GM12878 (cell line): ENCODE measurements around the gene OSCP1. TPM values are rescaled to one million over a fixed set of nuclear protein-coding genes. Genes with fewer than 3 reads are reported as not detected.

ENCODE experiments used
- ATAC-seq: fragments of 200-7000 bp; cut with Tn5 transposase; 3 replicates; pipeline ENCODE4 v1.9.1; 2020; ENCODE audit warnings: mild to moderate bottlenecking, moderate library complexity
- BruUV-seq: library from RNA; stranded (reverse); fragments of 400-500 nt; replicated peaks from 2 replicates; lab custom pipeline; 2021; lab: Mats Ljungman, UMichigan
- CTCF ChIA-PET: fragments of 300-600 bp; sonication (Branson Sonifier 250); formaldehyde crosslinking; extraction: SDS; loops from one replicate; lab custom pipeline; 2021; ENCODE audit warnings: inconsistent platforms; lab: Yijun Ruan, JAX
- POLR2A ChIA-PET: fragments of 350-600 bp; formaldehyde crosslinking; extraction: SDS; loops from one replicate; lab custom pipeline; 2021; ENCODE audit warnings: inconsistent platforms; lab: Charles Lee
- RAD21 ChIA-PET: fragments of 300-600 bp; sonication (Branson Sonifier 250); formaldehyde crosslinking; loops from one replicate; lab custom pipeline; 2023; ENCODE audit warnings: antibody characterized with exemption; ENCODE audit not compliant: unreplicated experiment; lab: Charles Lee
- SMC1A ChIA-PET: fragments of 300-600 bp; sonication (Branson Sonifier 250); formaldehyde crosslinking; loops from one replicate; lab custom pipeline; 2023; ENCODE audit not compliant: unreplicated experiment, uncharacterized antibody; lab: Charles Lee
- DNase-seq: peaks from one replicate; pipeline ENCODE4 v3.0.0-alpha.2; 2011; ENCODE audit warnings: low read depth, low spot score
- FAIRE-seq: peaks from 3 replicates; lab custom pipeline; 2011; peaks lifted over from hg19 to GRCh38; lab: Jason Lieb, UNC
- H2AFZ ChIP-seq: 2 replicates; pipeline ENCODE4 v1.6.0; 2011; ENCODE audit warnings: low read depth, low read length, control low read depth; ENCODE audit not compliant: control insufficient read depth
- H3K27ac ChIP-seq: 2 replicates; pipeline ENCODE4 v1.5.1; 2011; ENCODE audit warnings: control low read depth; ENCODE audit not compliant: control insufficient read depth, insufficient read depth
- H3K27me3 ChIP-seq, 2 experiments: replicated peaks in 1 of 2; 2 replicates each; pipeline versions ENCODE4 v1.6.0 to v1.6.1; 2011; ENCODE audit warnings: low read length in 1 of 2; ENCODE audit not compliant: control insufficient read depth in 2 of 2, insufficient read depth in 2 of 2
- H3K36me3 ChIP-seq, 2 experiments: 2 replicates each; pipeline ENCODE4 v1.5.1; 2011; ENCODE audit warnings: low read length in 1 of 2; ENCODE audit not compliant: control insufficient read depth in 2 of 2, insufficient read depth in 2 of 2
- H3K4me1 ChIP-seq: 2 replicates; pipeline ENCODE4 v1.6.1; 2011; ENCODE audit warnings: mild to moderate bottlenecking, low read length, moderate library complexity, mixed read lengths; ENCODE audit not compliant: control insufficient read depth, insufficient read depth
- H3K4me2 ChIP-seq: 2 replicates; pipeline ENCODE4 v1.6.0; 2011; ENCODE audit warnings: control low read depth; ENCODE audit not compliant: control insufficient read depth, insufficient read depth
- H3K4me3 ChIP-seq: fragments of 200-600 bp; sonication (generic); 2 replicates; pipeline ENCODE4 v1.5.1; 2016
- H3K79me2 ChIP-seq: 2 replicates; pipeline ENCODE4 v1.6.0; 2011; ENCODE audit warnings: low read length; ENCODE audit not compliant: control insufficient read depth, insufficient read depth
- H3K9ac ChIP-seq: 2 replicates; pipeline ENCODE4 v1.8.0; 2011; ENCODE audit warnings: low read length, control low read depth, mixed read lengths; ENCODE audit not compliant: control insufficient read depth, insufficient read depth
- H3K9me3 ChIP-seq: replicated peaks from 3 replicates; pipeline ENCODE4 v1.5.1; 2011; ENCODE audit warnings: mild to moderate bottlenecking, low read length; ENCODE audit not compliant: control insufficient read depth, insufficient read depth
- H4K20me1 ChIP-seq: 2 replicates; pipeline ENCODE4 v1.6.0; 2011; ENCODE audit not compliant: control insufficient read depth, insufficient read depth
- BCL3 ChIP-seq: IDR thresholded peaks from 2 replicates; pipeline ENCODE4 v1.6.1; 2011; ENCODE audit warnings: borderline replicate concordance, low read depth, mild to moderate bottlenecking, moderate library complexity, low read length; ENCODE audit not compliant: insufficient read depth, poor library complexity, severe bottlenecking
- CTCF ChIP-seq, 3 experiments: IDR thresholded peaks in 2 of 3; conservative IDR thresholded peaks in 1 of 3; 2 replicates each; pipeline ENCODE4 v1.5.1; 2011; ENCODE audit warnings: low read depth in 3 of 3, low read length in 3 of 3, mild to moderate bottlenecking in 3 of 3, control low read depth in 2 of 3, moderate library complexity in 2 of 3, inconsistent platforms in 1 of 3, mixed read lengths in 1 of 3; ENCODE audit not compliant: control insufficient read depth in 2 of 3, insufficient read depth in 1 of 3; ENCODE audit errors: extremely low read depth in 1 of 3
- EED ChIP-seq: sonication (generic); IDR thresholded peaks from 2 replicates; pipeline ENCODE4 v1.6.1; 2016; ENCODE audit warnings: antibody characterized with exemption, low read depth
- ETV6 ChIP-seq, 2 experiments: fragments of 450-650 bp in 1 of 2; IDR thresholded peaks in 1 of 2; conservative IDR thresholded peaks in 1 of 2; 2 replicates each; pipeline ENCODE4 v1.6.1; 2014; ENCODE audit warnings: antibody characterized with exemption in 1 of 2, borderline replicate concordance in 1 of 2, low read depth in 1 of 2, mild to moderate bottlenecking in 1 of 2, moderate library complexity in 1 of 2
- FOS ChIP-seq: IDR thresholded peaks from 3 replicates; pipeline ENCODE4 v1.6.1; 2011; ENCODE audit warnings: borderline replicate concordance; ENCODE audit not compliant: insufficient read length; ENCODE audit errors: extremely low read depth
- HCFC1 ChIP-seq: fragments of 150-350 bp; IDR thresholded peaks from 2 replicates; pipeline ENCODE4 v1.6.1; 2014; ENCODE audit warnings: low read length
- LARP7 ChIP-seq: fragments of 450-650 bp; IDR thresholded peaks from 2 replicates; pipeline ENCODE4 v1.6.1; 2017; ENCODE audit warnings: mild to moderate bottlenecking
- MEF2A ChIP-seq: IDR thresholded peaks from 2 replicates; pipeline ENCODE4 v1.6.1; 2011; ENCODE audit warnings: low read depth, mild to moderate bottlenecking, low read length, moderate library complexity; ENCODE audit not compliant: insufficient read depth
- MXI1 ChIP-seq: fragments of 150-350 bp; IDR thresholded peaks from 2 replicates; pipeline ENCODE4 v1.6.1; 2011; ENCODE audit warnings: low read depth, mild to moderate bottlenecking, inconsistent platforms, low read length, improper control_type of control experiment
- NRF1 ChIP-seq: conservative IDR thresholded peaks from 2 replicates; pipeline ENCODE4 v1.6.1; 2011; ENCODE audit warnings: mild to moderate bottlenecking, low read depth, low read length, improper control_type of control experiment
- PML ChIP-seq: IDR thresholded peaks from 2 replicates; pipeline ENCODE4 v1.6.1; 2012; ENCODE audit warnings: low read length, inconsistent platforms
- SMC3 ChIP-seq: IDR thresholded peaks from 2 replicates; pipeline ENCODE4 v1.6.1; 2011; ENCODE audit warnings: low read length, improper control_type of control experiment, borderline replicate concordance
- ZNF207 ChIP-seq: fragments of 450-650 bp; IDR thresholded peaks from 2 replicates; pipeline ENCODE4 v1.6.1; 2014; ENCODE audit warnings: antibody characterized with exemption, mild to moderate bottlenecking, borderline replicate concordance
- WGBS: methylation state at CpG from one replicate; pipeline ENCODE4 v1.1.6; 2016; ENCODE audit warnings: low lambda C conversion rate; ENCODE audit not compliant: insufficient replicate concordance, insufficient coverage; ENCODE audit errors: missing lambda C conversion rate; 5-methylcytosine and 5-hydroxymethylcytosine counted together
- in situ Hi-C: fragments of 300-500 bp; cut with MboI; formaldehyde crosslinking; loops from 9 replicates; pipeline ENCODE4 v1.14.3; 2018; ENCODE audit warnings: mixed read lengths
- intact Hi-C: fragments of 100-400 bp; cut with micrococcal nuclease; formaldehyde crosslinking; loops from one replicate; pipeline ENCODE4 v1.14.2; 2022; ENCODE audit not compliant: unreplicated experiment
- polyA plus RNA-seq, 11 experiments: library from polyadenylated mRNA; depleted of rRNA in 4 of 11; unstranded in 6 of 11; stranded (reverse) in 5 of 11; fragments of >200 nt; fragmentation: Nextera tagmentation in 4 of 11; fragmentation: Illumina TruSeq in 1 of 11; extraction: Ambion mirVana in 4 of 11; extraction: Trizol in 1 of 11; gene quantifications; 1 replicate in 1 of 11; 2 replicates in 10 of 11; pipeline versions ENCODE4 v1.2.1 to v1.2.3, GENCODE V29; 2011 to 2016; ENCODE audit warnings: inconsistent platforms in 2 of 11, missing spikeins in 2 of 11, low read depth in 1 of 11
- total RNA-seq, 4 experiments: library from RNA; depleted of rRNA in 3 of 4; stranded (reverse); fragments of >200 nt in 3 of 4; fragmentation: Illumina TruSeq in 1 of 4; extraction: Trizol in 1 of 4; gene quantifications; 2 replicates each; pipeline versions ENCODE4 v1.2.1 to v1.2.3, GENCODE V29; 2013 to 2021

OSCP1 gene
- total and polyA plus RNA-seq, 10 of the 15 experiments (the other 5 are each of a cell fraction or from before 2014, with no cell fraction given) = 1.8 to 5.9 (median 3.0) TPM

- no peaks in the 10 kb centered on the region for H3K9me3 ChIP-seq
- no peak overlapping the region for H3K27ac ChIP-seq
- no peaks in the 10 kb centered on the region for H3K27me3 ChIP-seq
- H4K20me1 ChIP-seq = no peaks in the 10 kb centered on the region
- no peak for DNase-seq
- H3K9ac ChIP-seq = no peak overlapping the region
- WGBS = 88% methylated on average over 1 of the region's 1 CpG
- SMC1A ChIA-PET = no interaction called here
- POLR2A ChIA-PET = interaction anchor here (0.6 kb wide), 1 partner anchor 14 kb away, joined by 3 read pairs; no protein-coding TSS in a partner anchor
- H3K36me3 ChIP-seq = peaks cover 11 to 20% of the 10 kb centered on the region in 2 experiments
- no peak overlapping the region for H3K4me2 ChIP-seq
- FAIRE-seq = no peak
- H2AFZ ChIP-seq = no peak overlapping the region
- RAD21 ChIA-PET = no interaction called here
- CTCF ChIA-PET = no interaction called here
- no peak for ATAC-seq
- TF ChIP-seq MEF2A (no peak), PML (no peak), HCFC1 (no peak), SMC3 (no peak), MXI1 (no peak)
- TF ChIP-seq, all 136 proteins: peak for 0
- in situ Hi-C loops (no loop called here), intact Hi-C loops (no loop called here)
- Histone ChIP-seq H3K79me2 (no peaks in the 10 kb centered on the region; the same call in 1 of the 2 replicates), H3K4me3 (no peak overlapping the region), H3K4me1 (peaks cover 8% of the 10 kb centered on the region)
- BruUV-seq = no TSS peak
Measured at GRCh38 chr1:36455386-36455785, 5.1 kb upstream of the OSCP1 start.

GRCh38 chr1:36453600-36454388, 3.5 kb upstream of the OSCP1 start:
- H3K4me2 ChIP-seq = no peak overlapping the region
- intact Hi-C loops (no loop called here), in situ Hi-C loops (no loop called here)
- peaks cover 10 to 15% of the 10 kb centered on the region in 2 experiments for H3K36me3 ChIP-seq
- H3K9me3 ChIP-seq = no peaks in the 10 kb centered on the region
- RAD21 ChIA-PET = no interaction called here
- POLR2A ChIA-PET = no interaction called here
- no peaks in the 10 kb centered on the region; the same call in 1 of the 2 replicates for H3K79me2 ChIP-seq
- peaks cover 5% of the 10 kb centered on the region for H3K4me1 ChIP-seq
- H3K27me3 ChIP-seq = no peaks in the 10 kb centered on the region
- DNase-seq (no peak), ATAC-seq (no peak), FAIRE-seq (no peak)
- no peaks in the 10 kb centered on the region for H4K20me1 ChIP-seq
- CTCF ChIA-PET = no interaction called here
- no peak overlapping the region for H3K27ac ChIP-seq
- H3K9ac ChIP-seq = no peak overlapping the region
- BruUV-seq = no TSS peak
- WGBS = 97% methylated on average over 6 of the region's 6 CpGs
- SMC1A ChIA-PET = no interaction called here
- H3K4me3 ChIP-seq = no peak overlapping the region
- no peak overlapping the region for H2AFZ ChIP-seq
- no peak for TF ChIP-seq NRF1
- no peak for TF ChIP-seq ZNF207
- no peak for TF ChIP-seq BCL3
- TF ChIP-seq ETV6 (conservative IDR thresholded peaks at IDR 0.05 in 1 of 2, IDR thresholded peaks at IDR 0.05 in 1 of 2; ENCODE audit: borderline replicate concordance in 1 of 2, low read depth in 1 of 2) = no peak
- TF ChIP-seq CTCF (IDR thresholded peaks at IDR 0.05 in 2 of 3, conservative IDR thresholded peaks at IDR 0.05 in 1 of 3; ENCODE audit: control insufficient read depth in 2 of 3, extremely low read depth in 1 of 3, insufficient read depth in 1 of 3, low read depth in 3 of 3, low read length in 3 of 3) = no peak
- TF ChIP-seq LARP7 = no peak
- no peak for TF ChIP-seq EED
- TF ChIP-seq FOS = no peak
